A673 (cell line): ENCODE results near the gene COL20A1. TPM values are rescaled to one million over a fixed set of nuclear protein-coding genes. Genes with fewer than 3 reads are reported as not detected.

Experiments used
- BruUV-seq: library from RNA; stranded (reverse); fragments of 400-500 nt; replicated peaks from 2 replicates; lab custom pipeline; 2021; lab: Mats Ljungman, UMichigan
- CTCF ChIA-PET: fragments of 300-600 bp; sonication (Branson Sonifier 250); formaldehyde crosslinking; loops from one replicate; lab custom pipeline; 2022; ENCODE audit warnings: antibody characterized with exemption; lab: Charles Lee
- POLR2A ChIA-PET: fragments of 300-600 bp; sonication (Branson Sonifier 250); formaldehyde crosslinking; loops from one replicate; lab custom pipeline; 2022; ENCODE audit warnings: antibody characterized with exemption; ENCODE audit not compliant: low non-redundant PET; lab: Charles Lee
- DNase-seq: peaks from one replicate; pipeline ENCODE4 v3.0.0-alpha.2; 2015; ENCODE audit warnings: low spot score
- H3K27ac ChIP-seq: fragments of 200-600 bp; sonication (generic); 2 replicates; pipeline ENCODE4 v1.5.1; 2016; ENCODE audit warnings: mixed run types, low read depth, mild to moderate bottlenecking, mixed read lengths, antibody characterized with exemption, low read length; ENCODE audit not compliant: poor library complexity, severe bottlenecking
- H3K27me3 ChIP-seq: fragments of 200-600 bp; sonication (generic); replicated peaks from 2 replicates; pipeline ENCODE4 v1.6.1; 2017; ENCODE audit warnings: mixed run types, low read depth, mild to moderate bottlenecking, mixed read lengths, antibody characterized with exemption, low read length; ENCODE audit not compliant: insufficient read depth, poor library complexity
- H3K36me3 ChIP-seq: fragments of 200-600 bp; sonication (generic); 2 replicates; pipeline ENCODE4 v1.6.1; 2016; ENCODE audit warnings: mixed run types, mild to moderate bottlenecking, mixed read lengths, antibody characterized with exemption, low read length; ENCODE audit not compliant: insufficient read depth, poor library complexity, severe bottlenecking
- H3K4me1 ChIP-seq: fragments of 200-600 bp; sonication (generic); 2 replicates; pipeline ENCODE4 v1.6.1; 2017; ENCODE audit warnings: mixed run types, mild to moderate bottlenecking, mixed read lengths, antibody characterized with exemption, low read length; ENCODE audit not compliant: insufficient read depth, poor library complexity, severe bottlenecking
- H3K4me3 ChIP-seq: fragments of 200-600 bp; sonication (generic); 2 replicates; pipeline ENCODE4 v1.5.1; 2016; ENCODE audit warnings: low read depth, mixed run types, mild to moderate bottlenecking, mixed read lengths, low read length; ENCODE audit not compliant: poor library complexity, severe bottlenecking
- H3K9me3 ChIP-seq: fragments of 200-600 bp; sonication (generic); 2 replicates; pipeline ENCODE4 v1.6.1; 2016; ENCODE audit warnings: mixed run types, low read depth, mild to moderate bottlenecking, mixed read lengths, antibody characterized with exemption, low read length; ENCODE audit not compliant: poor library complexity, severe bottlenecking
- CTCF ChIP-seq: fragments of 300-800, 200-600 bp; sonication (generic); conservative IDR thresholded peaks from 2 replicates; pipeline ENCODE4 v1.5.1; 2017; ENCODE audit warnings: low read depth, mild to moderate bottlenecking, antibody characterized with exemption, low read length, moderate library complexity, mixed read lengths
- EZH2 ChIP-seq: fragments of 200-600 bp; sonication (generic); IDR thresholded peaks from 2 replicates; pipeline ENCODE4 v1.6.1; 2017; ENCODE audit warnings: borderline replicate concordance, low read depth, mild to moderate bottlenecking, mixed read lengths, antibody characterized with exemption, low read length; ENCODE audit not compliant: poor library complexity, severe bottlenecking
- intact Hi-C: fragments of 100-400 bp; cut with micrococcal nuclease; formaldehyde crosslinking; loops from one replicate; pipeline ENCODE4 v1.10.0; 2022; ENCODE audit not compliant: unreplicated experiment
- total RNA-seq: library from RNA; stranded (reverse); gene quantifications from 2 replicates; pipeline ENCODE4 v1.2.3, GENCODE V29; 2021

Gene COL20A1
- total RNA-seq, 1 experiment from 2014 or later: not detected

GRCh38 chr20:63376283-63377250, 83.6 kb downstream of the COL20A1 start:
- intact Hi-C loops: no loop called here
- Histone ChIP-seq H3K36me3 (no peaks in the 10 kb centered on the region), H3K27me3 (peaks cover 41% of the 10 kb centered on the region), H3K4me3 (no peak overlapping the region), H3K4me1 (no peaks in the 10 kb centered on the region), H3K27ac (no peak overlapping the region), H3K9me3 (no peaks in the 10 kb centered on the region)
- ChIA-PET POLR2A (no interaction called here), CTCF (interaction anchor here (0.6 kb wide), 1 partner anchor 61 kb away, joined by 14 read pairs; no protein-coding TSS in a partner anchor)
- BruUV-seq: no TSS peak
- DNase-seq: no peak
- TF ChIP-seq CTCF (no peak), EZH2 (no peak)

GRCh38 chr20:63377256-63377941, 84.4 kb downstream of the COL20A1 start:
- H3K27me3 ChIP-seq: peaks cover 36% of the 10 kb centered on the region
- BruUV-seq: no TSS peak
- ChIA-PET CTCF (interaction anchor here (0.6 kb wide), 1 partner anchor 62 kb away, joined by 14 read pairs; no protein-coding TSS in a partner anchor), POLR2A (no interaction called here)
- TF ChIP-seq CTCF (no peak), EZH2 (no peak)
- DNase-seq: no peak
- H3K27ac ChIP-seq: no peak overlapping the region
- H3K9me3 ChIP-seq: no peaks in the 10 kb centered on the region
- H3K36me3 ChIP-seq: no peaks in the 10 kb centered on the region
- intact Hi-C loops: no loop called here
- no peaks in the 10 kb centered on the region for H3K4me1 ChIP-seq
- no peak overlapping the region for H3K4me3 ChIP-seq

- Histone ChIP-seq H3K36me3 (no peaks in the 10 kb centered on the region), H3K27ac (no peak overlapping the region), H3K4me3 (no peak overlapping the region), H3K9me3 (no peaks in the 10 kb centered on the region), H3K27me3 (peaks cover 30% of the 10 kb centered on the region), H3K4me1 (no peaks in the 10 kb centered on the region)
- ChIA-PET POLR2A (no interaction called here), CTCF (interaction anchor here (0.6 kb wide), 1 partner anchor 397 kb away, joined by 3 read pairs; no protein-coding TSS in a partner anchor)
- no peak for TF ChIP-seq EZH2
- TF ChIP-seq CTCF: no peak
- no peak for DNase-seq
- intact Hi-C loops: no loop called here
- no TSS peak for BruUV-seq
Observed at GRCh38 chr20:63377951-63378381, 85.0 kb downstream of the COL20A1 start.
